GM12872 (cell line): ENCODE results near the gene SPIN2B.
"Not testable (repeated sequence)": the region's sequence is repeated elsewhere in the genome, so short reads cannot be mapped to it uniquely, and the experiment has no call there.

ENCODE experiments used
- TF ChIP-seq, protein P1 (sequence below): IDR thresholded peaks from 3 replicates; pipeline ENCODE4 v1.5.1; 2011; ENCODE audit warnings: low read depth, mild to moderate bottlenecking, low read length, moderate library complexity; ENCODE audit not compliant: insufficient read depth

The SPIN2B gene

DNA sequence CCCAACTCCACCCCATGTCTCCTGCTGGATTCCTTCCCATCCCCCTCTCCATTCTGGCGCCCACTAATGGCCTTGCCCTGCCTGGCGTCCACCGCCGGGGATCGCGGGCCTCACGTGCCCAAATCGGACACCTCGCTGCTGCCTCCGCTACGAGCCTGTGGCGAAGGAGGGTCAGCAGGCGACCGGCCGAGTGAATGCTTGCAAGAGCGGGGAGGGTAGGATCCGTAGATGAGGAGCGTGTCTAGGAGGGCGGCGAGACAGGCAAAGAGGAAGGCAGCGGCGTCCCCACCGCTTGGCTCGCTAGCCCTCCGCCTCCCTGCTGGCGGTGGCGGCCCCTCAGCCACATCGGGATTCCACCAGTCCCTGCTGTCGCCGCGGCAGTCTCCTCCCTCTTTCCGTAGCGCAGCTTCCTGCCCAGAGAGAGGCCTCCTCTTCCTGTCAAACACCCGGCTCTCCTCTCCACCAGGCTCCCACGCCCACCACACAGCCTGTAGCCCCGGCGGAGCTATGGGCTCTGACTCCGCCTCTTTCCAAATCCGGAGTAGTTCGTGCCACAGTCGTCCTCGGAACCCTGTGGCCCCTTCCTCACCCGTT, at the start of gene SPIN2B:
Gene SPIN2B, minus strand, starts transcription at position 387 of the 594 bp plus-strand sequence.
- TF ChIP-seq, protein P1, sequence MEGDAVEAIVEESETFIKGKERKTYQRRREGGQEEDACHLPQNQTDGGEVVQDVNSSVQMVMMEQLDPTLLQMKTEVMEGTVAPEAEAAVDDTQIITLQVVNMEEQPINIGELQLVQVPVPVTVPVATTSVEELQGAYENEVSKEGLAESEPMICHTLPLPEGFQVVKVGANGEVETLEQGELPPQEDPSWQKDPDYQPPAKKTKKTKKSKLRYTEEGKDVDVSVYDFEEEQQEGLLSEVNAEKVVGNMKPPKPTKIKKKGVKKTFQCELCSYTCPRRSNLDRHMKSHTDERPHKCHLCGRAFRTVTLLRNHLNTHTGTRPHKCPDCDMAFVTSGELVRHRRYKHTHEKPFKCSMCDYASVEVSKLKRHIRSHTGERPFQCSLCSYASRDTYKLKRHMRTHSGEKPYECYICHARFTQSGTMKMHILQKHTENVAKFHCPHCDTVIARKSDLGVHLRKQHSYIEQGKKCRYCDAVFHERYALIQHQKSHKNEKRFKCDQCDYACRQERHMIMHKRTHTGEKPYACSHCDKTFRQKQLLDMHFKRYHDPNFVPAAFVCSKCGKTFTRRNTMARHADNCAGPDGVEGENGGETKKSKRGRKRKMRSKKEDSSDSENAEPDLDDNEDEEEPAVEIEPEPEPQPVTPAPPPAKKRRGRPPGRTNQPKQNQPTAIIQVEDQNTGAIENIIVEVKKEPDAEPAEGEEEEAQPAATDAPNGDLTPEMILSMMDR = no peak

DNA sequence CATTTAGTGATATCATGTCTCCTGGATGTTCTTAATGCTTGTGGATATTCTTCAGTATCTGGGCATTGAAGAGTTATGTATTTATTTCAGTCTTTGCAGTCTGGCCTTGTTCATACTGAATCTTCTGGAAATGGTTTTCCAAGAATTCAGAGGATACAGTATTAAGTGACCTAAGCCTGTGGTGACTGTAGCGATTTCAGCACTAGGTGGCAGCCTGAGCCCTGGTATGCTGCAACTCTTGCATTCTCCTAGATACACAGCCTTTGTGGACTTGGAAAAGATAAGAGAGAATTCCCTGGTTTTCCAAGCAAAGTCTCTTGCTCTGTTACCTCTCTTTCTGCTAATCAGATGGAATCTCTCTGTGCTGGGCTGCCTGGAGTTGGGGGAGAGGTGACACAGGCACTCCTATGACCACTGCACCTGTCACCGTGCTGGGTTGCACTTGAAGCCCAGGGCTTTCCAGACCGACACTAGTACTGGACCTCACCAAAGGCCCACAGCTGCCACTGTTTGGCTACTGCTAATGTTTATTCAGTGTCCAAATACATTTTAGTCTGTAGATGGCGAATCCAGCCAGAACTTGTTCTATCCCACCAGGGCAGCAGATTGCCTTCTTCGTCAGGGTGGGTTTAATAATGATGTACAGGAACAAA, 35.2 kb upstream of the SPIN2B start:
- TF ChIP-seq, protein P1 = peak; percentile 43; the same call in 1 of the 3 replicates

DNA sequence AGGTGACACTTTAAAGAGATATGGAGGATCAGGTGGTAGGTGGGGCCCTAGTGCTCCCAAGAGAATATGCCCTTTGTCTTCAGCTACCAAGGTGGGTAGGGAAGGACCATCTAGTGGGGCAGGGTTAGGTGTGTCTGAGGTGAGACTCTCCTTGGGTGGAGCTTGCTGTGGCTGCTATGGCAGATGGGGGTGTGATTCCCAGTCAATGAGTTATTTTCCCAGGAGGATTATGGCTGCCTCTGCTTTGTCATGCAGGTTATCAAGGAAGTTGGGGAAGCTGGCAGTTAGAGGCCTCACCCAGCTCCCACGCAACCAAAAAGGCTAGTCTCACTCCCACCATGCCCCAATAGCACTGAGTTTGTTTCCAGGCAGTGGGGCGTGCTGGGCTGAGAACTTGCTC, 33.8 kb upstream of the SPIN2B start:
- TF ChIP-seq, protein P1 = no peak

DNA sequence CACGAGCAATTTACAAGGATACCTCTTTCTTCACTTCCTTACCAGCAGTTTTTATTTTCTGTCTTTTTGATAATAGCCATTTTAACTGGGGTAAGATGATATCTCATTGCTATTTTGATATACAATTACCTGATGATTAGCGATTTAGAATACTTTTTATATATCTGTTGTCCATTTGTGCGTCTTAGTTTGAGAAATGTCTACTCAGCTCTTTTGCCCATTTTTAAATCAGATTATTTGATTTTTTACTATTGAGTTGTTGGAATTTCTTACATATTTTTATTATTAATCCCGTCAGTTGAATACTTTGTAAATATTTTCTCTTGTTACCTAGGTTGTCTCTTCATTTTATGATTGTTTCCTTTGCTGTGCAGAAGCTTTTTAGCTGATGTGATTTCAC, 17.3 kb upstream of the SPIN2B start:
- TF ChIP-seq, protein P1 = no peak

DNA sequence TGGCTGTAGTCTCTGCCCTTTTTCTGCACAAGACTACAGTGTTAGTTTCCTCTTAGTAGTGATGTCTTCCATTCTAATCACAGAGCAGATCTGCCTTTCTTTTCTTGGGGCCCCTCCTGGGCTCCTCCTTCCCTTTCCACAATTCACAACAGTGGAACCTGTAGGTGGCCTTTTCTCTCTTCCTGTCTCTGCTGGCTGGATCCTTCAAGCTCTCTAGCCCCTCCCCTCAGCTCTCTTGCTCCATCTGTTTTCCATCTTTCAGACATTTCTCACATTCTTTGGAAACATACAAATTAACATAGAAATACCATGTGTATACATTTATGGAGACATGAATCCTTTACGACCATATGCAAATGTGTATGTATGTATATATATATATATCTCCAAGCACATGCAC, 16.2 kb upstream of the SPIN2B start:
- TF ChIP-seq, protein P1 = no peak

DNA sequence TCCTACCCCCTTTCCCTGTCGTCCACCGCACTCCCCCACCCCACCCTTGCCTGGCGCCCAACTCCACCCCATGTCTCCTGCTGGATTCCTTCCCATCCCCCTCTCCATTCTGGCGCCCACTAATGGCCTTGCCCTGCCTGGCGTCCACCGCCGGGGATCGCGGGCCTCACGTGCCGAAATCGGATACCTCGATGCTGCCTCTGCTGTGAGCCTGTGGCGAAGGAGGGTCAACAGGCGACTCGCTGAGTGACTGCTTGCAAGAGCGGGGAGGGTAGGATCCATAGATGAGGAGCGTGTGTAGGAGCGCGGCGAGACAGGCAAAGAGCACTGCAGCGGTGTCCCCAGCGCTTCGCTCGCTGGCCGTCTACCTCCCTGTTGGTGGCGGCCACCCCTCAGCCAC, 15.7 kb upstream of the SPIN2B start, which contains the start of gene SPIN2A:
Gene SPIN2A, minus strand, starts transcription at position 325 of the 400 bp plus-strand sequence. CDS start 800 bp downstream, outside the sequence.
- TF ChIP-seq, protein P1 = not testable (repeated sequence)

DNA sequence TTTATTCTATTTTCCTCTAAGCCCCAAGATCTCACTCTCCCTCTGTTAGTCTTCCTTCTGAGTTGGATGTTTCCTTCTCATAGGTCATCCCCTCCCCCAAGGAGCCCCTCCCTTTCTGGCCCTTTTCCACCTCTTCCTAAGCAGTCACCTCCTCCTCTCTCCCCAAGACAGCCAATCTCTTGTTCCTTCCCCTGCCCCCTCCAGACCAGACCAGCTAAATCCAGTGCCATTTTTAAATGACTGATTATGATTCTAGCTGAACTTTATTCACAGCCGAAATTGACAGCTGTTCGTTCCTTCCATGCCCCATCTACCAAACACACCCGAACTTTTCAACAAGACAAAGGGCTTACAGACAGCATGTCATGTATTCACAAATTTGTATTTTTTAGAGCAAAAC, 13.9 kb upstream of the SPIN2B start:
- TF ChIP-seq, protein P1 = no peak
